HTERT RPE-1 (cell line): Measurements from ENCODE around the gene ZNF563.
"Not testable (repeated sequence)": the region's sequence is repeated elsewhere in the genome, so short reads cannot be mapped to it uniquely, and the experiment has no call there.

ENCODE experiments used
- in situ Hi-C: fragments of 300-500 bp; cut with MboI; formaldehyde crosslinking; loops from 4 replicates; pipeline ENCODE4 v1.14.3; 2020; ENCODE audit warnings: low sequenced_read_pairs

ZNF563 gene

DNA sequence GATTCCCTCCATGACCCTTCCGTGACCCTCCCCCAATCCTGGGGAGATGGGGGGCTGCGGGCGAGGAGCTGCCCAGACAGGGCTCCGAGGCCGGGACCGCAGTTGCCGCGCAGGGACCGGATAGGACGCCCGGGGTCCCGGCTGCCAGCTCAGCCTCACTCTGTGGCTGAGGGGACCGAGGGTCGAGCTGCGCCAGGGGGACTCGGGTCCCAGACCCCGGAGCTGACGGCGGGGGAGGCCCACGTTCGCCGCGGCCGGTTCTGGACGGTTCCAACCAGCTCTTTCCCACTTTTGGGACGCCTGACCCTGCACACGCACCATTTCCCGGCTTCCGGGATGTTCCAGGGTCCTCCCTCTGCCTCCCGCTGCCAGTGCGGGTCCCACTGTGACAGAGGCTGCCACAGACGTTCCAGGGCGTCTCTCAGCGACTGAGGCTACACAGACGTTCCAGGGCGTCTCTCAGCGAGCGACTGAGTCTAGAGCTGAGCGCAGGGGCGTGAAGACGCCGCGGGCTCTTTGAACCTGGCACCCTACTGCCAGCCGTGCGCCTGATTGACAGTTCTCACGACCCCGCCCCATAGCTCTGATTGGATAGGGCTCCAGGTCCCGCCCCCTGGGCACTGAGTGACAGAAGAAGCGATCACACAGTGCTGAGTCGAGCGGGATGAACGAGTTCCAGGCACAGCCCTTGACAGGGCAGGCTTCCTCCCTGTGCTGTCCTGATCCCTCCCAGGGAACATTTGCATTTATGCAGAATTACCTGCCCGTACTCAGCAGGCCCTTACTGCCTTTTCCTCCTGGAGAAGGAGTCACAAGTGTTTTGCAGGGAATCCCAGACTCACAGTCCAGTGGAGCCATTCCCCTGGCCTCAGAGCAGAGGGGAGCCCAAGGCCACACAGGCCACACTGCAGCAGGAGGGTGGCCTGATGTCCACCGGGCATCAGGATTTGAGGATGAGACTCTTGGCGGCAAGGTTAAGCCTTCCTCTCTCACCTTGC is at the start of gene ZNF563:
Gene ZNF563, minus strand, starts transcription at position 472 of the 998 bp plus-strand sequence. Its CDS starts 151 bp downstream, at position 321.
- in situ Hi-C loops, result no loop called here

DNA sequence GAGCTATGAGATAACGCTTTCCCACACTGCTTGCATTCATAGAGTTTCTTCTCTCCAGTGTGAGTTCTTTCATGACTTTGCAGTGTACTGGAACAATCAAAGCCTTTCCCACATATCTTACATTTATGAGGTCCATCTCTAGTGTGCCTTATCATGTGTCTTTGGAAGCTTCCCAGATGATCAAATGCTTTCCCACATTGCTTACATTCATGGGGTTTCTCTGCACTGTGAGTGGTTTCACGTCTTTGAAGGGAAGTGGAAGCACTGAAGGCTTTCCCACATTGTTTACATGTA is 47.0 kb upstream of the ZNF563 start:
- in situ Hi-C loops, result no loop called here

DNA sequence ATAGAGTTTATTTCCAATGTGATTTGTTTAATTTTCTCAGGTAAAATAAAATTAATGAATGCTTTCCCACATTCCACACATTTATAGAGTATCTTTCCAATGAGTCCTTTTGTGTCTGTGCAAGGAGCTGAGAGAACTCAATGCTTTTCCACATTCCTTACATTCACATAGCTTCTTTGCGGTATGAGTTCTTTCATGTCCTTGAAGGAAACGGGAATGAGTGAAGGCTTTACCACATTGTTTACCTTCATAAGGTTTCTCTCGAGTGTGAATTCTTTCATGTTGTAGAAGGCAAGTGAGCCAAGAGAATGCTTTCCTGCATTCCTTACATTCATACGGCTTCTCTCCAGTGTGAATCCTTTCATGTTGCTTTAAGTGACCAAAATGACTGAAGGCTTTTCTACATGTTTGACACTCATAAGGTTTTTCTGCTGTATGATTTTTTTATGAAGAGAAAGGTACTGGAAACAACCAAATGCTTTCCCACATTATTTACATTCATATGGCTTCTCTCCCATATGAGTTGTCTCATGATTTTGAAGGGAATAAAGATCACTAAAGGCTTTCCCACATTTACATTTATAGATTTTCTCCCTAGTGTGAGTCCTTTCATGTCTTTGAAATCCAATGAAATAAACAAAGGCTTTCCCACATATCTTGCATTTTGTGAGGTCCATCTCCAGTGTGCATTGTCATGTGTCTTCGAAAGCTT is 46.5 kb upstream of the ZNF563 start:
- in situ Hi-C loops, result no loop called here

DNA sequence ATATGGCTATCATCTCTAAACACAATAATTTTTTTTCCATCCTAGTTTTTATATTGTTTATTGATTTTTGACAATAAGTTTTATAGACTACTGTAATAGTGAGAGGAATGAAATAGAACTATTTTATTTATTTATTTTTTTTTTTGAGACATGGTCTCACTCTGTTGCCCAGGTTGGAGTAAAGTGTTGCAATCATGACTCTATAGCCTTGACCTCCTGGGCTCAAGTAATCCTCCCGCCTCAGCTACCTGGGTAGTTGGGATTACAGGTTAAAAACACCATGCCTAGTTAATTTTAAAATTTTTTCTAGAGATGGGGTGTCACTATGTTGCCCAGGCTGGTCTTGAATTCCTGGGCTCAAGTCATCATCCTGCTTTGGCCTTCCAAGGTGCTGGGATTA is 40.6 kb upstream of the ZNF563 start:
- in situ Hi-C loops, result no loop called here

DNA sequence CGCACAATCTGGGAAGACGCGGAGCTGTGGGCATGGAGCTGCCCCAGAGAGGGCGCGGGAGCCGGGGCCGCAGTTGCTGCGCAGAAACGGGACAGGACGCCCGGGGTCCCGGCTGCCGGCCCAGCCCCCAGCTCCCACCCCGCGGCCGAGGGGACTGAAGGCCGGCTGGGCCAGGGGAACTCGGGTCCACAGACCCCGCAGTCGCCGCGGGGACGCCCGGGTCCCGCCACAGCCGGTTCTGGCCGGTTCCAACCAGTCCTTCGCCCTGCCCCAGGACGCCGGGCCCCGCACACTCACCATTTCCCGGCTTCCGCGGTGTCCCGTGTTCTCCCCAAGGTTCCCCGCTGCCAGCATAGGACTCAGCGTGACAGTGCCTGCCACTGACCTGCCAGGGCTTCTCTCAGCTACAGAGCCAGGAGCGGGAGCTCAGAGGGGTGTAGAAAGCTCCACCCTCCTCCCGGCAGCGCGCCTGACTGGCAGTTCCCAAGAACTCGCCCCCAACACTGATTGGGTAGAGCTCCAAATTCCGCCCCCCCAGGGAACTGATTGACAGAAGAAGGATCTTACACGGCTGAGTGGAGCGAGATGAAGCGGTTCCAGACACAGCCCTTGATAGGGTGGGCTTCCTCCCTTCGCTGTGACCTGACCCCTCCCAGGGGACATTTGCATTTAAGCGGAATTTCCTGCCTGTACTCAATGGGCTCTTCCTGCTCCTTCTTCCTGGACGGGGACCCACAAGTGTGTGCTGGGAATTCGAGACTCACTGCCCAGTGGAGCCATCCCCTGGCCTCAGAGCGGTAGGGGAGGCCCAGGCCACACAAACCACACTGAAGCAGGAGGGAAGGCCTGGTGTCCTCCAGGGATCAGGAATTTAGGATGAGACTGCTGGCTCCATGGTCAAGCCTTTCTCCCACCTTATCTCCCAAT is 32.1 kb upstream of the ZNF563 start, which contains the start of gene ZNF442:
Gene ZNF442, minus strand, starts transcription at position 448 of the 927 bp plus-strand sequence. CDS start 2,052 bp downstream, outside the sequence.
- in situ Hi-C loops, result no loop called here

DNA sequence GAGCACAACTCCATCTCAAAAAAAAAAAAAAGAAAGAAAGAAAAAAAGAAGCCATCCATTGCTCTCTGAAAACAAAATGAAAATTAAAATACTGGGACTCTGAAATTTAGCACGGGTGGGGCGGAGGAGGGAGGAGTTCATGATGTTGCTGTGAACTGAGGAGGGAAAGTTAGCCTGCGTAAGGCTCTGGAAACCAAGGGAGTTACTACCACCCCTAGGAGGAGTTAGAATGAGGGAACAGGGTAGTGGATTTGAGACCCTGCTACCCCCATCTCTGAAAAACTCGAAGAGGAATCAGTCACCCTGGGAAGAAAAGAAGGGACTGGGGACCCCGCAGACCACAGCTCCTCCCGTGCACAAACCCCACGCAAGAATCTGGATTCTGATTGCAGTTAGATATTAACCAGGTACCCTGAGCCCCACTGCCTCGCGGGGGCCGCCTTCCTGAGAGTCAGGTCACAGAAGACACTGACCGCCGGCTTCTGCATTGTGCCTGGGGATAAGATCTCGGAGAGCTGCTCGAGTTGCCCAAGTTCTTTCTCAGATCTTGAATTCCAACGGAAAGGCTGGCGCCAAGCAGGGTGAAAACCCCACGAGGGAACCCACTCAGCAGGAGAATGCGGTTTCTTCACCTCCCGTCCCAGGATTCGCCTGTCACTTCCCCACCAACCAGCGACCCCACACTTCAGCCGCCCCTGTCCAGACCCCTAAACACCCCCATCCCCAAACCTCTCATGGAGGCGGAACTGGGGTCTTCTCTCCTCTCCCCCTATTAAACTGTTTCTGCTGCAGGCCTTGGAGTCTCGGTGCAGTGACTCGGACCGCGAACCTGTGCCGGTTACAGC is 31.2 kb upstream of the ZNF563 start:
- in situ Hi-C loops, result no loop called here

DNA sequence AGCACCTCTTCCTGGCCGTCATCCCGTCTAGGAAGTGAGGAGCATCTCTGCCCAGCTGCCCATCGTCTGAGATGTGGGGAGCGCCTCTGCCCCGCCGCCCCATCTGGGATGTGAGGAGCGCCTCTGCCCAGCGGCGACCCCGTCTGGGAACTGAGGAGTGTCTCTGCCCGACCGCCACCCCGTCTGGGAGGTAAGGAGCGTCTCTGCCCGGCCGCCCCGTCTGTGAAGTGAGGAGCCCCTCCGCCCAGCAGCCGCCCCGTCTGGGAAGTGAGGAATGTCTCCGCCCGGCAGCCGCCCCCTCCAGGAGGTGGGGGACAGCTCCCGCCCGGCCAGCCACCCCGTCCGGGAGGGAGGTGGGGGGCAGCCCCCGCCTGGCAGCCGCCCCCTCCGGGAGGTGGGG is 28.8 kb upstream of the ZNF563 start:
- in situ Hi-C loops, result not testable (repeated sequence)

DNA sequence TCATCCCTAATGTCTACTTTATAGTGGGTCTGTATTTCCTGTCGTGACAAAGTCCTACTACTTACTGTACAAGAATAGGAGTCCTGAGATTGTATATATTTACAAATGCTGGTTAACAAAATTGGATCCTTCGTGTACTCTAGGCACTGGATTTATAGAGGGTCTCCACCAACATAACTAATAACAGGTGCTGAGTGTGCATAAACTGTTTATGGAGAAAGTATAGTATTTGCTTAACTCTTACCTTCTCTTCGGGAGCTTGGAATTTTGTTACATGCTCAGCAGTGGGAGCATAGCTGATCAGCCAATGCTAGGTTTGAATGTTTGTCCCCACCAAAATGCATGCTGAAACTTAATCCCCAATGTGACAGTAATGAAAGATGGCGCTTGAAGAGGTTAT is 19.9 kb upstream of the ZNF563 start:
- in situ Hi-C loops, result no loop called here

DNA sequence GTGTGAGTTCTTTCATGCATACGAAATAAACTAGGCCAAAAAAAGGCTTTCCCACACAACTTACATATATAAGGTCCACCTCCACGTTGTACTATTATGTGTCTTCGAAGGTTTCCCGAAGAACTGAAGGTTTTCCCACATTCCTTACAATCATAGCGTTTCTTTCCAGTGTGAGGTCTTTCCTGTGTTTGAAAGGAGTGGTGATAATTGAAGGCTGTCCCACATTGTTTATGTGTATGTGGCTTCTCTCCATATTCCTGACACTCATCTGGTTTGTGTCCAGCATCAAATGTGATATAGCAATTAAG is 17.4 kb upstream of the ZNF563 start:
- in situ Hi-C loops, result no loop called here

DNA sequence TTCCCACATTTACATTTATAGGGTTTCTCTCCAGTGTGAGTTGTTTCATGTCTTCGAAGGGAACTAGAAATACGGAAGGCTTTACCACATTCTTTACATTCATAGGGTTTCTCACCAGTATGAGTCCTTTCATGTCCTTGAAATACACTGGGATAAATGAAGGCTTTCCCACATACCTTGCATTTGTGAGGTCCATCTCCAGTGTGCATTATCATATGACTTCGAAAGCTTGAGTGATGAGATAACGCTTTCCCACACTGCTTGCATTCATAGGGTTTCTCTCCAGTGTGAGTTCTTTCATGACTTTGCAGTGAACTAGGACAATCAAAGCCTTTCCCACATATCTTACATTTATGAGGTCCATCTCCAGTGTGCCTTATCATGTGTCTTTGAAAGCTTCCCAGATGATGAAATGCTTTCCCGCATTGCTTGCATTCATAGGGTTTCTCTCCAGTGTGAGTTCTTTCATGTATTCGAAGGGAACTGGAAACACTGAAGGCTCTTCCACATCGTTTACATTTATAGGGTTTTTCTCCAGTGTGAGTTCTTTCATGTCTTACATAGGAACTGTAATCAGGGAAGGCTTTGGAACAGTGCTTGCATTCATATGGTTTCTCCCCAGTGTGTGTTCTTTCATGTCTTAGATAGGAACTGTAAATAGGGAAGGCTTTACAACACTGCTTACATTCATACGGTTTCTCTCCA is 16.9 kb upstream of the ZNF563 start:
- in situ Hi-C loops, result no loop called here

DNA sequence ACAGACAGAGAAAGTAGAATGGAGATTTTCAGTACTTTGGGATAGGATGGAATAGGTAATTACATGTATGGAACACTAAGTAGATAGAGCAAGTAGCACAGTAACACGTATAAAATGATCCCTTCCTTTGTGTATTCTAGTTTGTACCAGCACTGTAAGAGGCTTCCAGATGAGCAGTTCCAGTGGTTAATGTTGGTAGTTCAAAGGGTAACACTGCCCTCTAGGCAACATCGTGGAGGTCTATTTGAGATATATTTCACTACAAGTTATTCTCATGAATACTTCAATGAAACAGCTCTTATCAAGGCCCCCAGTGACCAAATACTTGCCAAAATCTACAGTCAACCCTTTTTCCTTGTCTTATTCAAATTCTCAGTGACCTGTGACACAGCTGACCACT is 13.5 kb upstream of the ZNF563 start:
- in situ Hi-C loops, result no loop called here

DNA sequence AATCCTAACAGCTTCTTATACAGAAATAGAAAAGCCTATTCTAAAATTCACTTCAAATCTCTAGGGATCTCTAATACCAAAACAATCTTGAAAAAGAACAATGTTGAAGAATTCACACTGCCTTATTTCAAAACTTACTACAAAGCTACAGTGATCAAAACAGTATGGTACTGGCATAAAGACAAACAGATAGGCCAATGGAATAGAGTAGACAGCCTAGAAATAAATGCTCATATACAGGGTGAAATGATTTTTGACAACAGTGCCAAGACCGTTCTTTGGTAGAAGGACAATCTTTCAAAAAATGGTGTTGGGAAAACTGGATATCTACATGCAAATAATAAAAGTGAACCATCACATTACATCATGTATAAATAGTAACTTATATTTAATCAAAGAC is 11.8 kb upstream of the ZNF563 start:
- in situ Hi-C loops, result no loop called here

DNA sequence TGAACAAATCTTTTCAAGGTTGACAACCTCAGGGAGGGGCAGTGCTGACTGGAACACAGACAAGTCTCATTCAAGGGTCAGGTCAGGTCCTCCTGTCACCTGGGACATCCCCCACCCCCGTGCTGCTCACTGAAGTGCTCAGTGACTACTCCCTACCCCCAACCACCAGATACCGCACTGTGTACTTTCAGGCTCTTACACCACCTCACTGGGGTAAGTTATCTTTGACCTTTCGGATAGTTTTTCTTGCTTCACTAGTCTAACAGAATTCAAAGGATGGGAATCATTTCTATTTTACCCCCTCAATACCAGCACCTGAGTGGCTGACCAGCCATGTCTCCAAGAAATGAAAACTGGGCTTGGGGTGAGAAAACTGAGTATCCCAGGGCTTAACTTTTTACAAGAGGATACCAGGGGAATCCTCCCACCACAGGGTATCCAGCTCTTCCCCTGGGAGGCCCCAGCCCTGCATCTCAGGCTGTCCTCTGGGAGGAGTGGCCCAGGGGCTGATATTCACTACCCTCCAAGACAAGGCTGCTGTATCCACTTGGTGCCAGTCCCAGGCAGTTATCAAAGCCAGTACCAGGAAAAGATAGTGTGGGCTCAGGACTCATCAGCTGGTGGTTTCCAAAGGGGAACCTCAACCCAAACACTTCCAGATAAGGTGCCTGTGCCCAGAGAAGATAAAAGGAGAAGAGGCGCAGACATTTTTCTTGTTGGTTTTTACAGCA is 2.1 kb downstream of the ZNF563 start:
- in situ Hi-C loops, result no loop called here

DNA sequence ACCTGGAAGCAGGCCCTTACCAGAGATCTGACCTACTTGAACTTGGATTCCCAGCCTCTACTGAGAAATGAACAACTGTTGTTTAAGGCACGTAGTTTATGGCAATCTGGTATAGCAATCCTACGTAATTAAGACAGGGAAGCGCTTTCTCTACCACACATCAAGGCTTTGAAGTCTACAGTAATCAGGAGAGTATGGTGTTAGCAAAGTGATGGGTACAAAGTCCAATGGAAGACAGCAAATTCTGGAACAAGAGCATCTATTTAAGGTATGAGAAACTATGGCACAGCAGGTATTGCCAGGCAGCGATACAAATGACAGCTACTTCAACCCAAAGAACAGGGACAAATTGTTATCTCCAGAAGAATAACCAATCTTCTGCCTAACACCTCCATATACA is 3.1 kb downstream of the ZNF563 start:
- in situ Hi-C loops, result no loop called here

DNA sequence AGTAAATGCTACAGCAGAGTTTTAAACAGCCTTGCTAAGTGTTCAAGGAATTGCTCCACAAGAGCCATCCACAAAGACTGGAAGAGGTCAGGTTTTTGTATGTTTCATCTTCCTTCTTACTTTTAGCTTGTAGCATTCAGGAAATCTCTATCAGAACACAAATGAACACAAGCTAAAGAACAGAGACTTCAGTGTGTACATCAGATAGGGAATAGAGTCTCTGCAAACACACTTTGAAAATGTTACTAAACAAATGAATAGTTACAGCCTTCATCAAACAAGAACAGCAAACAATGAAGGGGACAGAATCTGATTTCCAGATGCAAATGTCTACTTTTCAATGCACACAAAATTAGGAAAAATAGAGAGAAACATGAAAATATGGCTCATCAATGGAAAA is 7.7 kb downstream of the ZNF563 start:
- in situ Hi-C loops, result no loop called here

DNA sequence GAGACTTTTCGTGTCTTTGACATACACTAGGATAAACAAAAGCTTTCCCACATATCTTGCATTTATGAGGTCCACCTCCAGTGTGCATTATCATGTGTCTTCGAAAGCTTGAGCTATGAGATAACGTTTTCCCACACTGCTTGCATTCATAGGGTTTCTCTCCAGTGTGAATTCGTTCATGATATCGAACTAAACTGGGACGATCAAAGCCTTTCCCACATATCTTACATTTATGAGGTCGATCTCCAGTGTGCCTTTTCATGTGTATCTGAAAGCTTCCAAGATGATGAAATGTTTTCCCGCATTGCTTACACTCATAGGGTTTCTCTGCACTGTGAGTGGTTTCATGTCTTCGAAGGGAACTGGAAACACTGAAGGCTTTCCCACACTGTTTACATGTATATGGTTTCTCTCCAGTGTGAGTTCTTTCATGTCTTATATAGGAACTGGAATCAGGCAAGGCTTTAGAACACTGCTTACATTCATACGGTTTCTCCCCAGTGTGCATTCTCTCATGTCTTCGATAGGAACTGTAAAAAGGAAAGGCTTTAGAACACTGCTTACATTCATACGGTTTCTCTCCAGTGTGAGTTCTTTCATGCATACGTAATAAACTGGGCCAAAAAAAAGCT is 14.5 kb downstream of the ZNF563 start:
- in situ Hi-C loops, result no loop called here

DNA sequence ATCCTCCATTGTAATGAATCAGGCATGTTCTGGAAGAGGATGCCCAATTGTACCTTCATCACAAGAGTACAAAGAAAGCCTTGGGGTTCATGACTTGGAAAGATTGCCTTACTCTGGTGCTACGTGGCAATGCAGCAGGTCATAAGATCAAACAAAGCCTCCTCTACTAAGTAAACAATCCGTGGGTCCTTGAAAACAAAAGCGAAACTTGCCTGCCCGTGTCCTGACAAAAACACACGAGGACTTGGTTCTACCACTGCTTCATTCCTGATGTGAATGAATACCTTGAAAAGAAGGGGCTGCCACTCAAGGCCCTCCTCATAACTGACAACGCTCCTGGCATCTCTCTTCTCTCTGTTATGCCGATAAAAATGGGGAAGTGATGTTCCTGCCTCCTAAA is 18.9 kb downstream of the ZNF563 start:
- in situ Hi-C loops, result no loop called here

DNA sequence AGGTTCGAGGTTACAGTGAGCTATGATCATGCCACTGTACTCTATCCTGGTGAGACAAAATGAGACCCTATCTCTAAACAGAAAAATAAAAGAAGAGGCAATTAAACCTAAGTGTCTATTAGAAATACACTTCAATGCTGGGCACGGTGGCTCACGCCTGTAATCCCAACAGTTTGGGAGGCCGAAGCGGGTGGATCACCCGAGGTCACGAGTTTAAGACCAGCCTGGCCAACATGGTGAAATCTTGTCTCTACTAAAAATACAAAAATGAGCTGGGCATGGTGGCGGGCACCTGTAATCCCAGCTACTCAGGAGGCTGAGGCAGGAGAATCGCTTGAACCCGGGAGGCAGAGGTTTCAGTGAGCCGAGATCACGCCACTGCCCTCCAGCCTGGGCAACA is 24.5 kb downstream of the ZNF563 start:
- in situ Hi-C loops, result not testable (repeated sequence)

DNA sequence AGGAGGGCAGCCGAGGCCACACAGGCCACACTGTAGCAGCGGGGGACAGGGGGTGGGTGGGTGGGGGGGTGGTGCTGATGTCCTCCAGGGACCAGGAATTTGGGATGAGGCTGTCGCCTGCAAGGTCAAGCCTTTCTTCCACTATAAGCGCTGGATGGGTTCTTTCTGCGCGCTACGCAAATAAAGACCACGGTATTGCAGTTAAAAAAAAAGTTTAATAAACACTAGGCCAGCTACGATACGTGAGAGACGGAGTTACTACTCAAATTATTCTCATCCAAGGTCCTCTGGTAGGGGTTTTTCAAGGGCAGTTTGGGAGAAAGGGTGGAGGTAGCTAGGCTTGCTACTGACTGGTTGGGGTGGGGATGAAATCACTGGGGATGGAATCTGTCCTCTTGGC is 38.2 kb downstream of the ZNF563 start:
- in situ Hi-C loops, result no loop called here
